Neuron (in vitro differentiated cells): Measurements from ENCODE around the gene ERN1.
"Not testable (repeated sequence)": the region's sequence is repeated elsewhere in the genome, so short reads cannot be mapped to it uniquely, and the experiment has no call there.

Experiments used
- H2AFZ ChIP-seq: one replicate; pipeline ENCODE4 v1.6.1; 2013; ENCODE audit warnings: low read depth, mild to moderate bottlenecking, inconsistent platforms, low read length, moderate library complexity
- H3K27me3 ChIP-seq: one replicate; pipeline ENCODE4 v1.6.1; 2013; ENCODE audit warnings: low read length; ENCODE audit not compliant: insufficient read depth
- H3K36me3 ChIP-seq: one replicate; pipeline ENCODE4 v1.6.1; 2013; ENCODE audit warnings: low read length; ENCODE audit not compliant: insufficient read depth
- H3K4me1 ChIP-seq: one replicate; pipeline ENCODE4 v1.6.1; 2013; ENCODE audit warnings: low read length; ENCODE audit not compliant: insufficient read depth
- H3K4me3 ChIP-seq: 2 replicates; pipeline ENCODE4 v1.5.1; 2013; ENCODE audit warnings: mild to moderate bottlenecking, low read length, moderate library complexity
- H3K9me3 ChIP-seq: one replicate; pipeline ENCODE4 v1.6.1; 2013; ENCODE audit warnings: low read length

Gene ERN1

DNA sequence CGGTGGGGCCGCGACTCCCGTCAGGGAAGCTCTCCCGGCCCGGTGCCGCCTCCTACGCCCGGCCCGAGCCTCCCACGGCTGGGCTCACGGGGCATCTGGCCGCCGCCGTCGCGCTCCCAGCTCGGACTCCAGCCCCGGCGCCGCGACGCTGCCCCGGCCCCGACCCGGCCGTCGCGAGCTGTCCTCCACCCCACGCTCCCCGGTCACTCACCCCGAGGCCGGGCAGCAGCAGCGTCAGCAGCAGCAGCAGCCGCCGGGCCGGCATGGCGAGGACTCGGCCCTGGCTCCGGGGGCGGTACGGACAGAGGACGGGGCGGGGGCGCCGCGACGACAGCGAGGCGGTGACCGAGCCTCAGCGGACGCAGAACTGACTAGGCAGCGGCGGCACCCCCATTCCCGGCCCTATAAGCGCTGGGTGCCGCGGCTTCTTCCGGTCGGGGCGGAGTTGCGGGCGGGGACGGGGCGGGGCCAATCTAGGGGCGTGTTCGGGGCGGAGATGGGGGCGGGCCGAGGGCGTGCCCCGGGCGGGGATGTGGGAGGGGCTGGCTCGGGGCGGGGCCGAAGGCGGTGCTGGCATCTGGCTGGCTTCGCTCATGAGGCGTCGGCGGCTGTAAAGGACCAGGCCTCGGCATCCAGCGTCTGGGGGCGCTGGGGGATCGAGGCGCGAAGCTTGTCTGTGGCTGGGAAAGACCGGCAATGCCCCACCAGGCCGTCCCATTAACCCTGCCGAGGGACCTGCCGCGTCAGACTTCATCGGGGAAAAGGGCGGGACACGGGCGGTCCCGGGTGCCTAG lies at the start of gene ERN1:
ERN1 (minus strand) TSS at position 380 of the 794 bp plus-strand sequence; CDS start at position 265, 115 bp downstream.
- peak within 1 kb of the TSS; percentile 71 for H3K4me3 ChIP-seq

DNA sequence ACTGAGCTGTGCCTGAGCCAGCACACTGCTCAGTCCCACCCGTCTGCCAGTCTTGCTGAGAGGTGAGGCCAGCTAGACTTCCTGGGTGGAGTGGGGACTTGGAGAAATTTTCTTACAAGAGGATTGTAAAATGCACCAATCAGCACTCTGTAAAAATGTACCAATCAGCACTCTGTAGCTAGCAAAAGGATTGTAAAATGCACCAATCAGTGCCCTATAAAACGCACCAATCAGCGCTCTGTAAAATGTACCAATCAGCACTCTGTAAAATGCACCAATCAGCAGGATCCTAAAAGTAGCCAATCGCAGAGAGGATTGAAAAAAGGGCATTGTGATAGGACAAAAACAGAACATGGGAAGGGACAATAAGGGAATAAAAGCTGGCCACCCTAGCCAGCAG lies 49.1 kb upstream of the ERN1 start:
- H2AFZ ChIP-seq, H3K27me3 ChIP-seq, H3K36me3 ChIP-seq, H3K4me3 ChIP-seq, H3K9me3 ChIP-seq, H3K4me1 ChIP-seq: not testable (repeated sequence)

More for the DNA sequence above, at the start of gene ERN1:
- Histone ChIP-seq H3K36me3 (no peaks in the 10 kb centered on the region), H2AFZ (peak within 1 kb of the TSS; percentile 82), H3K27me3 (no peaks in the 10 kb centered on the region), H3K4me1 (peaks cover 13% of the 10 kb centered on the region), H3K9me3 (no peaks in the 10 kb centered on the region)

DNA sequence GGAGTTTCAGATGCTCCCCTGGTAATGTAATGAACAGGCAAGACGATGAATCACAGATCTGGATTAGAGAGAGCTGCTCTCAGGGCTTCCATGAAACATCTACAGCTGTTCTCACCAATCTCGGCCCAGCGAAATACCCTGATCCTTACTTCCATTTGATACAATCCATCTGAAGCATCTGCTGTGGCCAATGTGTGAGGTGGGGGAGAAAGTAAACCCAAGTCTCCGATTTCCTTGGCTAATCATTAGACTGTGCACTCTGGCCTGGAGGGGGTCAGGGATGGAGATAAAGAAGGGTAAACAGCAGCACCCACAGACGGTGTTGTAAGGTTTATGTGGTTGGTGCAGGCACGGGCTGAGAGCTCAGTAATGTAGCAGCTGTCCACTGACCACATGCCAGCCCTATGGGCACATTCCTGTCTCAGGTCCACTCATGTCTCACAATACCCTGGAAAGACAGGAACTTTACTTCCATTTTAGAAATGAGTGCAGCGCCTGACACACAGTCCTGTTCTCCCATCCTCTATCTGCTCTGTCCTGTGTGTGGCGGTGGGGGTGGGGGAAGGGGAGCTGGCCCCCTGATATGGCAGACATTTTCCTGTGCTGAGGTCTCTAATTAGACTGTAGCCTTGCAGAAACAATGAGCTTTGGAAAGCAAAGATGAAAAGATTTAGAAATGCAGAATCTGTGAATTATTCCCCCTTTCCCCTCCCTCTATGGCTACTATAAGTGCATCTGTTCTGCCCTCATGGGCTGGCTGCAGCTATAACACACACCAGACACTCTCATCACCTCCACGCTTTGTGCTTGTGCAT lies 48.3 kb upstream of the ERN1 start:
- H3K4me1 ChIP-seq = no peaks in the 10 kb centered on the region
- no peaks in the 10 kb centered on the region for H3K9me3 ChIP-seq
- no peak overlapping the region for H2AFZ ChIP-seq
- no peak overlapping the region for H3K4me3 ChIP-seq
- no peaks in the 10 kb centered on the region for H3K27me3 ChIP-seq
- H3K36me3 ChIP-seq = peaks cover 5% of the 10 kb centered on the region

DNA sequence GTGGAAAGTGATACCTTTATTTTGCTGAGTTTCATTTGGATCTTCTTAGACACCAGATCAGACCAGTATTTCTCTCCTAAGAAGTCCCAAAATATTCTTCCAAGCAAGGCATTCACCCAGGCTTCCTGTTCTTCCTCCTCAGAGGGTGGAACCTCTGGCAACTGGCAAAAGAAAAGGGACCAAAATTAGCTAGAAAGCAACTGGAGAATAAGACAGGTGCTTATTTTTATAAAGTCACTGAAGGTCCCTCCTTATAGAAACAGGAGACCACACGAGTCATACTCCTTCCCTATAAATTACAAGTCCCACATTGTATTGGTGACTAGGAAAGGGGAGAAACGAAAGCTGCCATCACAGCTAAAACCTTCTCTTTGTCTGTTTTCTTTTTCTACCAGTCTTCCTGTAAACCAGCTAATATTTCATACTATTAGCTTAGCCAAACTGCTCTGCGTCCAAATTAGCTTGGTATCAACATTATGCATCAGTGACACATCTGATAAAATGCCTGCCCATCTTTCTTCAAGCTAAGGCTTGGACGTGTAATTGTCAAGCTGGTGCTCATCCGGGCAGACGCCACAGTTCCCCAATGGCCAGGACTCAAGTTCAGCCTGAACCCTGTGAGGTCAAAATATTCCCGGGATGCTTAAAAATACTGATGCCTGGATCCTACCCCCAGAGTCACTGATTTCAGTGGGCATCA lies 47.5 kb upstream of the ERN1 start:
- no peaks in the 10 kb centered on the region for H3K4me1 ChIP-seq

DNA sequence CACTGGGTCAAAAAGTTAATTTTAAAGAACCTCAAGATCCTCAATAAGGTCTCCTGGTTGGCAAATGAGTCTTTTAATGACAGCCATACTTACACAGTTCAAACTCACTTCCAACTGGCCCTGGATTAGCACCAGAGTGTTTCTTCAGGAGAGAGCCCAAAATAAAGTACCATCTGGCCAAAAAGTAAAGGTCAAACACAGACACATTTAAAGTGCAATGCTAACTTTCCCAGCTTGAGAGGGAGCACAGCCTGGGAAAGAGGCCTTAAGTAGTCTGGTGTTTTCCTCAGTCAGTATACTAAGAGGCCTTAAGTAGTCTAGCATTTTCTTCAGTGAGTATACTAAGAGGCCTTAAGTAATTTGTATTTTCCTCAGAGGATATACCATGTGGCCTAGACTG lies 46.6 kb upstream of the ERN1 start:
- Histone ChIP-seq H3K9me3 (no peaks in the 10 kb centered on the region), H2AFZ (no peak overlapping the region), H3K4me3 (no peak overlapping the region), H3K27me3 (no peaks in the 10 kb centered on the region), H3K36me3 (peaks cover 5% of the 10 kb centered on the region), H3K4me1 (no peaks in the 10 kb centered on the region)

More for the DNA sequence above, 47.5 kb upstream of the ERN1 start:
- no peaks in the 10 kb centered on the region for H3K27me3 ChIP-seq
- H3K36me3 ChIP-seq = peaks cover 5% of the 10 kb centered on the region
- no peaks in the 10 kb centered on the region for H3K9me3 ChIP-seq
- H3K4me3 ChIP-seq = no peak overlapping the region
- no peak overlapping the region for H2AFZ ChIP-seq

DNA sequence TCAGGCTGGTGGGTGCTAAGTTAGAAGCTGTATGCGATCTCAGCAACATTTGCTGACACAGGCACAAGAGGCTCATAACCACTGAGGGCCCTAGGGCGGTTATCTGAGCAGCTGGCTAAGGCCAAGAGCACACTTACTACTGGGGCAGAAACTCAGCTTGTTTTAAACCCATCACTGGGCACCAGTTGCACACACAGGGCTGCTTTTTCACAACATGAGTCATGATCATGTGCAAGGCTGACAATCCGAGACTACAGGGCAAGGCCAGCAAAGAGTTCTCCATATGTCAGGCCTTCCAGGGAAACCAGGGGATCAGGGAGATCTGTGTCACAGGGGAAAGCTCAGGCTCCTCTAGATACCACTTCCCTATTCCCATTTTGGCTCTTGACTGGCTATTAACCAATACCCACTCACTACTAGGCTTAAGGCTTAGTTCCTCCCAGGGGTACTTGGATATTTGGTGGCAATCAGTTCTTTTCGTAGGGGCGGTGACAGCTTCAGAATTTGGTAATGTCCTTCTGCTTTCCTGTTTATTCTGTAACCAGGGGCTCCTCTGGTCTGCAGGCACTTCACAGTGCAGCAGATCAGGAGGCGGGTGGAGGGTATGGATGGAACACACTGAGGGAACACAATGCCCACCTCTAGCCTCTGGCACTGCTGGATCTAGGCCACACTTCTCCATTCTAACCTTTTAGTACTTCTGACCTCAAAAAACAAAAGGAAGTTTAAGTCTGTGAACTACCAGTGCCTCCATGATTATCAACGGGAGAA lies 44.9 kb upstream of the ERN1 start:
- H3K4me1 ChIP-seq = no peaks in the 10 kb centered on the region
- H2AFZ ChIP-seq = no peak overlapping the region
- H3K36me3 ChIP-seq = peaks cover 13% of the 10 kb centered on the region
- H3K4me3 ChIP-seq = no peak overlapping the region
- no peaks in the 10 kb centered on the region for H3K27me3 ChIP-seq
- no peaks in the 10 kb centered on the region for H3K9me3 ChIP-seq

DNA sequence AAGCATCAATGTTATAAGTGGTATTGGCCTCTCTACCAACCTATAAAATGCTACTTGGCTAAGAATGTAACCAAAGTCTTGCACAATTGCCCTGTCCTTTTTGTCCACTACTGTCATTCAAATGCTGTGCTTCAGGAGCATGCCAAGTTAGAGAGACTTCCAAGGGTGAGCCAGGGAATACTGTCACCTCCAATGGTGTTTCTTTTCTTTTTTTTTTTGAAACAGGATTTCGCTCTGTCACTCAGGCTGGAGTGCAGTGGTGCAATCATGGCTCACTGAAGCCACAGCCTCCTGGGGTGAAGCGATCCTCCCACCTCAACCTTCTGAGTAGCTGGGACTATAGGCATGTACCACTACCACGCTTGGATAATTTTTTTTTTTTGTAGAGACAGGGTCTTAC lies 43.7 kb upstream of the ERN1 start:
- Histone ChIP-seq H3K9me3 (no peaks in the 10 kb centered on the region), H3K4me3 (no peak overlapping the region), H3K36me3 (peaks cover 13% of the 10 kb centered on the region), H3K27me3 (no peaks in the 10 kb centered on the region), H2AFZ (no peak overlapping the region), H3K4me1 (no peaks in the 10 kb centered on the region)

DNA sequence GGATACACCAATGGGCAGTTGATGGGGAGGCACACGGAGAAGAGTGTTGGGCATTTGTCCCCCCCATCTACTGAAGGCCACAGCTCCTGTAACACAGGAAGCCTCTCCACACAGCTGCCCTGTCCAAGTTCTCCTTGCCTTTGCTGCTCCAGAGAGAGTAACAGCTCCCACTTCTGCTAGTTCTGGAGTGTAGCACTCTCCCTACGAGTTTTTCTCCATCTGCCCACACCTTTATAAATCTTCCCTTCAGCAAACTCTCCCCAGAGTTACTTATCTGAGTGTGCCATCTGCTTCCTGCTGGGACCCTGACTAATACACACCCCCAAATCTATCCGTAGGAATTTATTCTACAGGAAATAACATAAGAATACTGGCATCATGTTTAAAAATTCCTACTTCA lies 42.6 kb upstream of the ERN1 start:
- Histone ChIP-seq H3K4me1 (no peaks in the 10 kb centered on the region), H2AFZ (no peak overlapping the region), H3K36me3 (peaks cover 13% of the 10 kb centered on the region), H3K27me3 (no peaks in the 10 kb centered on the region), H3K4me3 (no peak overlapping the region), H3K9me3 (no peaks in the 10 kb centered on the region)

DNA sequence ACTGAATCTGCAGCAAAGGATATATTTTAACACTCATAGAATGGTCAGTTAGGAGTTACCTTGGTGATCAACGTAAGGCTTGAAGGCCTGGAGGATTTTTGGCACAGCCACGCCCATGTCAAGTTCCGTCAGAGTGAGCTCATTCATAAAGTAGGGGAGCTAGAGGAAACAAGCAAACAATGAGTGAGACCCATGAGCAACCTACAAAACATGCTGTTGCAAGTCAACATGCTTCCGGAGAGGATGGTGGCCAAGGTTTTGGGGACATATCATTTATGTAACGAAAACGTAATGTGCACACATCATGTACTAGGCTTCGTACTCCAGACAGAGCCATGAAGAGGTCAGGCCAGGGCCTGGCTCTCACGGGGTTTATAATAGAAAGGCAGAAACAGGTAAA lies 41.1 kb upstream of the ERN1 start:
- no peaks in the 10 kb centered on the region for H3K4me1 ChIP-seq
- H3K36me3 ChIP-seq = peaks cover 12% of the 10 kb centered on the region
- H2AFZ ChIP-seq = no peak overlapping the region
- no peaks in the 10 kb centered on the region for H3K27me3 ChIP-seq
- H3K4me3 ChIP-seq = no peak overlapping the region
- H3K9me3 ChIP-seq = no peaks in the 10 kb centered on the region

DNA sequence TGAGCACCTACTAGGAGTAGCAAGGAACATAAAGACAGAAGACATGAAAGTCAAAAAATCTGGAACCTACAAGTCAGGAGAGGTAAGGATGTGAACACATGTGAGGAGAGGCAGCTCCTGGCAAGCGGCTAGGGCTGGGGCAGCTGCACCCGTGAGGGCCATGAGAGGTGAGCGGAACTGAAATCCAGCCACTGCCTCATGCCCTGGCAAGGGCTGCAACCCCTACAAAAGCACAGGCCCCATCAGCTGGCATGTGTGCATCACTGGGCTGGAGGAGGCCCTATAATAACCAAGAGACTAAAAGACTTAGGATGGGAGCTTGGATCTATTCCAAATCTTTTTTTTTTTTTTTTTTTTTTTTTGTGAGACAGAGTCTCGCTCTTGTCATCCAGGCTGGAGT lies 40.3 kb upstream of the ERN1 start:
- H3K9me3 ChIP-seq = no peaks in the 10 kb centered on the region
- H3K4me3 ChIP-seq = no peak overlapping the region
- no peaks in the 10 kb centered on the region for H3K4me1 ChIP-seq
- peaks cover 15% of the 10 kb centered on the region for H3K36me3 ChIP-seq
- H3K27me3 ChIP-seq = no peaks in the 10 kb centered on the region
- H2AFZ ChIP-seq = no peak overlapping the region

DNA sequence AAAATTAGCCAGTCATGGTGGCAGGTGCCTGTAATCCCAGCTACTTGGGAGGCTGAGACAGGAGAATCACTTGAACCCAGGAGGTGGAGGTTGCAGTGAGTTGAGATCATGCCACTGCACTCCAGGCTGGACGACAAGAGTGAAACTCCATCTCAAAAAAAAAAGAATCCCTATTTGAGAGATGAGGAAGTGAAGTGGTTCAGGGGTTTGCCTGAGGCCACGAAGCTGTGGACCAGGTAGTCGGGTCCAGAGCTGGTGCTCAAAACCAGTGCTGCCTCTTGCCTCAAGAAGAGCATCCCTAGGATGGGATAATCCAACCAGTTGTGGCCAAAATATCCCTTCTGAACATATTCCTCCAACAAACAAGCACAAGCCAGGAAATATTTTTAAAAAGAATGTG lies 37.7 kb upstream of the ERN1 start:
- H3K4me3 ChIP-seq, H3K4me1 ChIP-seq, H2AFZ ChIP-seq, H3K27me3 ChIP-seq, H3K9me3 ChIP-seq: not testable (repeated sequence)
- H3K36me3 ChIP-seq = peaks cover 17% of the 10 kb centered on the region

DNA sequence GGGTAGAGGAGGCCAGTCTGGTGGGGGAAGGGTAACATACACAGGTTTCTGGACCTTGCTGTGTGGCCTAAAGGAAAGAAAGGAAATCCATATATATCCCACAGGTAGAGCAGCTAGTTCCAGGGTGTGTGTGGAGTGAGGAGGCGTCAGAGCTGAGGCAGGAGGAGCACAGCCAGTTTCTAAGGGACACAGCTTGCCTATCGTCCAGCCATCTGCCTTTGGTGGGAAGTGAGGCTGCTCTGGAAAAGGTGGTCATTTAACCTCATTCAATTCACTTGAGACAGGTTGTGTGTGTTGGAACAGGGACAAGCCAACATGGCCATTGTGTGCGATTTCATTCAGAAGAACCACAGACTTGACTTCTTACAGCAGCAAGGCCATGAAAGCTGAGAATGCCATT lies 36.9 kb upstream of the ERN1 start:
- H3K9me3 ChIP-seq = no peaks in the 10 kb centered on the region
- no peak overlapping the region for H3K4me3 ChIP-seq
- peaks cover 17% of the 10 kb centered on the region for H3K36me3 ChIP-seq
- H3K27me3 ChIP-seq = no peaks in the 10 kb centered on the region
- no peaks in the 10 kb centered on the region for H3K4me1 ChIP-seq
- H2AFZ ChIP-seq = no peak overlapping the region
